Mucosa of descending colon (tissue), 3 donors: ENCODE data around the gene CDH4. TPM values are rescaled to one million over a fixed set of nuclear protein-coding genes. Genes with fewer than 3 reads are reported as not detected.

Experiments
- ATAC-seq: fragments of 200-7000 bp; cut with Tn5 transposase; one replicate; pipeline ENCODE4 v1.9.1; 2020; ENCODE audit warnings: mild to moderate bottlenecking, moderate library complexity
- DNase-seq, 3 donors: peaks; one replicate each; pipeline ENCODE4 v3.0.0-alpha.2; 2020
- H3K36me3 ChIP-seq: fragments of 200-600 bp; one replicate; pipeline ENCODE4 v1.8.0; 2021; ENCODE audit warnings: low read depth, mild to moderate bottlenecking
- H3K4me1 ChIP-seq: fragments of 200-600 bp; one replicate; pipeline ENCODE4 v1.8.0; 2021; ENCODE audit warnings: low read depth, mild to moderate bottlenecking
- H3K4me3 ChIP-seq: fragments of 200-600 bp; one replicate; pipeline ENCODE4 v1.8.0; 2021; ENCODE audit warnings: mild to moderate bottlenecking
- H3K9me3 ChIP-seq: fragments of 200-600 bp; one replicate; pipeline ENCODE4 v1.8.0; 2021; ENCODE audit warnings: mild to moderate bottlenecking
- intact Hi-C, 2 donors: fragments of 100-400 bp; cut with DNase I in 1 of 2; cut with micrococcal nuclease in 1 of 2; formaldehyde crosslinking; loops; one replicate each; pipeline versions ENCODE4 v1.11.0 to v1.11.1; 2022; cut with DNase I, micrococcal nuclease
- total RNA-seq, 3 donors: library from RNA; stranded (reverse); fragmentation: NEBNext Ultra II Directional in 2 of 3; extraction: Animal tissue kit (Norgen Biotek cat#: 25700) in 2 of 3; gene quantifications; one replicate each; pipeline versions ENCODE4 v1.2.1 to v1.2.4, GENCODE V29; 2021 to 2023
- TF ChIP-seq, protein P1 (sequence below): fragments of 200-600 bp; IDR thresholded peaks from one replicate; pipeline ENCODE4 v1.8.0; 2022; ENCODE audit warnings: antibody characterized with exemption, mild to moderate bottlenecking
- donor health status: DM: no; HTN: no; CAD: no; lungs with moderate emphysema.
- donor health status: DM: no; HTN: no; CAD: no.
- donor health status: DM: no; HTN: yes; CAD: no.

CDH4 gene
- total RNA-seq, 3 donors from 2014 or later = 0.16 TPM; not detected in 2

DNA sequence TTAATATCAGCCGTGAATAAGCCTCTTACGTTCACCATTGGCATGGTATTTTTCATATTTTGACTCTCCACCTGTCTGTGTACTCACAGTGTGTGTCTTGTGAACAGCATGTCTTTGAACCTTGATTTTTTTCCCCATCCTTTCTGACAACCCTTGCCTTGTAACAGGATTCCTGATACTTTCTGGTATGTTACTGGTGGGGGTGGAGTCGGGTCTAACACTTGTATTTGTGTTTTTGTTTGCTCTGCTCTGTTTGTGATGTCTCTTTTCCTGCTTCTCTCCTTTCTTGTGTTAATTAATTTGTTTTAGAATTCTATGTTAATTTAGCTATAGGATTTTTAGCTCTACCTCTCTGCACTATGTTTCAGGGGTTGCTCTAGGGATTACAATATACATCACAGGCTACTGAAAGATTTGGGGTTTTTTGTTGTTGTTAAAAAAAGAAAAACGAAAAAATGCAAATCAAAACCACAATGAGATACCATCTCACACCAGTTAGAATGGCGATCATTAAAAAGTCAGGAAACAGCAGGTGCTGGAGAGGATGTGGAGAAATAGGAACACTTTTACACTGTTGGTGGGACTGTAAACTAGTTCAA is 245.1 kb downstream of the CDH4 start:
- intact Hi-C loops = no loop called here
- Histone ChIP-seq H3K36me3 (no peaks in the 10 kb centered on the region), H3K4me3 (no peak overlapping the region), H3K4me1 (no peaks in the 10 kb centered on the region), H3K9me3 (no peaks in the 10 kb centered on the region)
- DNase-seq (no peak), ATAC-seq (no peak)
- TF ChIP-seq, protein P1, sequence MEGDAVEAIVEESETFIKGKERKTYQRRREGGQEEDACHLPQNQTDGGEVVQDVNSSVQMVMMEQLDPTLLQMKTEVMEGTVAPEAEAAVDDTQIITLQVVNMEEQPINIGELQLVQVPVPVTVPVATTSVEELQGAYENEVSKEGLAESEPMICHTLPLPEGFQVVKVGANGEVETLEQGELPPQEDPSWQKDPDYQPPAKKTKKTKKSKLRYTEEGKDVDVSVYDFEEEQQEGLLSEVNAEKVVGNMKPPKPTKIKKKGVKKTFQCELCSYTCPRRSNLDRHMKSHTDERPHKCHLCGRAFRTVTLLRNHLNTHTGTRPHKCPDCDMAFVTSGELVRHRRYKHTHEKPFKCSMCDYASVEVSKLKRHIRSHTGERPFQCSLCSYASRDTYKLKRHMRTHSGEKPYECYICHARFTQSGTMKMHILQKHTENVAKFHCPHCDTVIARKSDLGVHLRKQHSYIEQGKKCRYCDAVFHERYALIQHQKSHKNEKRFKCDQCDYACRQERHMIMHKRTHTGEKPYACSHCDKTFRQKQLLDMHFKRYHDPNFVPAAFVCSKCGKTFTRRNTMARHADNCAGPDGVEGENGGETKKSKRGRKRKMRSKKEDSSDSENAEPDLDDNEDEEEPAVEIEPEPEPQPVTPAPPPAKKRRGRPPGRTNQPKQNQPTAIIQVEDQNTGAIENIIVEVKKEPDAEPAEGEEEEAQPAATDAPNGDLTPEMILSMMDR = no peak

GRCh38 chr20:61499859-61500554 is 247.9 kb downstream of the CDH4 start:
- H3K9me3 ChIP-seq = no peaks in the 10 kb centered on the region
- intact Hi-C loops = no loop called here
- ATAC-seq (no peak), DNase-seq (no peak)
- H3K4me3 ChIP-seq = no peak overlapping the region
- no peaks in the 10 kb centered on the region for H3K4me1 ChIP-seq
- no peaks in the 10 kb centered on the region for H3K36me3 ChIP-seq
- TF ChIP-seq, protein P1 = no peak

- ATAC-seq = no peak
- Histone ChIP-seq H3K4me1 (no peaks in the 10 kb centered on the region), H3K36me3 (no peaks in the 10 kb centered on the region), H3K4me3 (no peak overlapping the region), H3K9me3 (no peaks in the 10 kb centered on the region)
- DNase-seq = no peak
- intact Hi-C loops = no loop called here
- TF ChIP-seq, protein P1 = no peak
These were observed 248.8 kb downstream of the CDH4 start for GRCh38 chr20:61500791-61501321.

DNA sequence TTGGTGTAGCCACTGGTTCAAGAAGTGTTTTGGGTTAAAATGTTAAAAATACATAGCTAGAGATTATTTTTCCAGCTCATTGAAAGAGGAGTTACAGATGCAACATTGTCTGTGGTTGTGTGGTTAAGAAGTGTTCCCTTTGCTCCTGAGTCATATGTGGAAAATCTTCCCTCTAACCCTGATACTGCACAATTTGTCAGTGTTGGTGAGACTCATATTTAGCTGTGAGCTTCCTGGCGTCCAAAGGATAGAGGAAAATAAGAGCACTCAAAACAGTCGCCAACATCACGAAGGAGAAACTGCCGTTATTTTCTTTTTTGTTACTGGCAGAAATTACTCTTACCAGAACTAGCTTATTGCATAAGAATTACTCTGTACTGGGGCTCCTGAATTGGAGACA is 250.4 kb downstream of the CDH4 start:
- Histone ChIP-seq H3K4me3 (no peak overlapping the region), H3K36me3 (no peaks in the 10 kb centered on the region), H3K4me1 (no peaks in the 10 kb centered on the region), H3K9me3 (no peaks in the 10 kb centered on the region)
- ATAC-seq (no peak), DNase-seq (no peak)
- TF ChIP-seq, protein P1 = no peak
- intact Hi-C loops = no loop called here

DNA sequence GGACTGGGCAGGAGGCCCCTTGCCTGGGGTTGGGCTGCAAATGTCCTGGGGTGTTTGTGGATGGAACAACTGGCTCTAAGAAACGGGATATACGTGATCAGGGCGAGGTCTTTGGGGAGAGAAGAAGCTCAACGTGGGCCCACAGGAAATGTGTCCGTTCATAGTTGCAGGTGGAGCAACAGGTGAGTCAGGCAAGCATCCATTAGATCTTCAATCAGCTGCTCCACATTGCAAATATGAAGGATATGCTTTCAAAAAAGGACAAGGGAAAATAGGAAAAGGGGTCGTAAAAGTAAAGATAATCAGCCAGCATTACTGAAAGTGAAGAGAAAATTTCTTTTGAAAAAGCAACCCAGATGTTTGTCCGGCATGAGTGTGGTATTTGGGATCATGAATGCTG is 251.0 kb downstream of the CDH4 start:
- DNase-seq (no peak), ATAC-seq (no peak)
- intact Hi-C loops = no loop called here
- Histone ChIP-seq H3K4me1 (no peaks in the 10 kb centered on the region), H3K9me3 (no peaks in the 10 kb centered on the region), H3K4me3 (no peak overlapping the region), H3K36me3 (no peaks in the 10 kb centered on the region)
- TF ChIP-seq, protein P1 = no peak
